HG03460 (cell line): ENCODE data around the gene PDGFB.
"Not testable (repeated sequence)": the region's sequence is repeated elsewhere in the genome, so short reads cannot be mapped to it uniquely, and the experiment has no call there.

ENCODE experiments used
- ATAC-seq: cut with Tn5 transposase; IDR thresholded peaks from one replicate; pipeline ENCODE4 v1.9.1; 2021; ENCODE audit not compliant: unreplicated experiment

The PDGFB gene

DNA sequence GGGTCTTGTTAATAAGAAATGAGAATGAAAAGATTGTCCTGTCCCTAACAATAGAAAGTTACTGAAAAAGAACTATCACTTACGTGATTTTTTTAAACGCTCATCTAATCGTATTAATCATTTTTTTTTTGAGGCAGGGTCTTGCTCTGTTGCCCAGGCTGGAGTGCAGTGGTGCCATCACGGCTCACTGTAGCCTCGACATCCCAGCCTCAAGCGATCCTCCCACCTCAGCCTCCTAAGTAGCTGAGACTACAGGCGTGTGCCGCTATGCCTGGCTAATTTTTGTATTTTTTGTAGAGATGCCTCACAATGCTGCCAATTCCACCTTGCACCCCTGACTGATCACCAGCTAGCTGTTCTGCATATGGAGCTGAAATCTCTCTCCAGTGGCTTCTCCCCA is 15.7 kb downstream of the PDGFB start:
- ATAC-seq: no peak

DNA sequence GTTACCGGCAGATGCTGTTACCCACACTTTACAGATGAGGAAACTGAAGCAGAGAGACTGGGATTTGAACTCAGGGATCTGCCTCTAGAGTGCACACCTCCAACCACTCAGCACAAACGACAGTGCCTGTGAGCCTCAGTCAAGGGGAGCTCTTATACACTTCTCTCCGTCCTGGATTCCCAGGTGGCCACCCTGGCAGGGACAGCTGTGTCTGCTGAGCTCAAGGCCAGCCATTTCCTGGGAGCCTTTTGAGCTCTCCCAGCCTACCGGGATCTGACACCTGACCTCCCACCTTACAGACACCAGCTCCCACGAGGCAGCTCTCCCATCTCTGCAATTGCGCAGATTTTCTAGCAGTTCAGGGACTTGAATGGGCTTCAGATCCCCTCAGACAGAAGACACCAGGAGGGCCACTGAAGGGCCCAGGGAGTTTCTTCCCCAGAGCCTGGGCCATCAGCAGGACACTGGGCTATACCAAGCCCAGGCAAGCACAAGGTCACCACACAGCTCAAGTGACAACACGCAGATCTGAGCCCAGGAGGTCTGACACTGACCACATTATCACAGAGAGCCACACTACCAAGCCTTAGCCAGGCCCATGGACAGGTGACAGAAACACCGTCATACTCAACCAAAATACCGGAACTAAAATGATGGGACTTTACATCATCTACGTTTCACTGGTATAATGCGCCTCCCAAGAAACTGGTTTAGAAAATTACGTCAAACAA is 17.1 kb downstream of the PDGFB start:
- ATAC-seq: no peak

DNA sequence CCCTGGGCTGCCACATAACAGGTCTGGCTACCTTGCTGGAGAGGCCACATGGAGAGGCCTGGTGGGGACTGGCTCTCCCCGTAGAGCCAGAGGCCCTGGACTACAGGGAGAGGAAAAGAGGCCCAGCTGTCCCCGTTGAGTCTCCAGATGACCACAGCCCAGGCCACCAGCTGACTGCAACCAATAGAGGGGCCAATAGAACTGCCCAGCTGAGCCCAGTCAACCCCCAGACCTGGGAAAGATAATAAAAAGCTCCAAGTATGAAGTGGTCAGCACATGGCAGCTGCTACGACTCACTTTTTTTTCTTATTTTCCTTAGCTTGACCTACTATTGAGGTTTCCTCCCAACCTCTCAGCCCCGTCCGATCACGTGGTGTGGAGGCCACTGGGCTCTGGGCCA is 18.4 kb downstream of the PDGFB start:
- no peak for ATAC-seq

DNA sequence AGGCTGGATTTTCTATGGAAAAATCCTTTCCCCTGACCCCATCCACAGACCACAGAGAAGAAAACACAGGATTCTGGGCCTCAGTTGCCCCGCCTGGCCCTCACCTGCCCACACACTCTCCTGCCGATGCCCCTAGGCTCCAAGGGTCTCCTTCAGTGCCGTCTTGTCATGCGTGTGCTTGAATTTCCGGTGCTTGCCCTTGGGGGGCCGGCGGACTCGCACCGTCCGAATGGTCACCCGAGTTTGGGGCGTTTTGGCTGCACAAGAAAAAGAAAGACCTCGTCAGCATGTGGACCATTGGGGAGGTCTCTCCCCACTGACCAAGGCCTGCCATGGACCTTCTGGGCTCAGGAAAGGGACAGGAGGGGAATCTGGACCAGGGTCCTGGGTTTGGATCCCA is 19.2 kb downstream of the PDGFB start:
- no peak for ATAC-seq

DNA sequence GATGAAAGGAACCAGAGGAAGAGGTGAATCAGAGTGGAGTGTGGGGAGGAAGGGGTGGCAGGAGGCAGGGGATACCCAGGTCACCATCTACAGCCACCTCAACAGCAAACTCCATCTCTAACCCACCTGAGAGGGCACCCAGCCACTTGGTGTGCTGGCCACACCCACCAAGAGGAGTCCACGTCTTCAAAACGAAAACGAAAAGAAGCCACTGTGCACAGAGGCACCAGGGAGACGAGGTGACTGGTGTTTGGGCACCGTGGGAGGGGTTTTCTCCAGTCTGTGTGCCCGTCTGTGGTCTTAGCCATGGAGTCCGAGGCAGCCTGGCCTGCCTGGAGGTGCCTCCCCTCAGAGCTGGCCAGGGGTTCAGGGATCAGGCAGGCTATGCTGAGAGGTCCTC is 20.2 kb downstream of the PDGFB start:
- ATAC-seq: no peak

DNA sequence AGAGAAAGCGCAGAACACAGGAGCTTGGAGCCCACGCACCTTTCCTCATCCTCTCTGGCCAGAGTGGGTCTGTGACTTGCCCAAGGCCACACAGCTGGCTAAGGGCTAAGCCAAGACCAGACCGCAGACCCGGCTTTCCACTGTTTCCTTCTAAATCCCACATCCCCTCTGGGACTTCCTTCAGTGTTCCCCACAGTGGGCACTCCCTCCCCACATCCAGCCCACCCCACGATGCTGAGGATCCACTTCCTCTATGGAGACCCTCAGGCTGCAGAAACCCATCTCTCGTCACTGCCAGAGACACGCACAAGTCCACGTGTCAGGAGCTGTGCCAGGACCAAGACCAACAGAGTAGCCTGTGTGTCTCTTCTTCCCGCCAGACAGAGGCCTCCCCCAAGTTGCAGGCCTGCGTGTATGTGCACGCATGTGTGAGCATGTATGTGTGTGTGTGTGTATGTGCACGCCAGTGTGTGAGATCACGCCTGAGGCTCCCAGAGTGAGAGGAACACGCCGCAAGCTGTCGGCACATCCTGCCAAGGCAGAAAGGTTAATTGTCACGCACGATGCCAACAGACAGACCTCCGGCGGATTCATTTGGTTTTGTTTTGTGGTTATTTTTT is 21.6 kb downstream of the PDGFB start:
- ATAC-seq: no peak

DNA sequence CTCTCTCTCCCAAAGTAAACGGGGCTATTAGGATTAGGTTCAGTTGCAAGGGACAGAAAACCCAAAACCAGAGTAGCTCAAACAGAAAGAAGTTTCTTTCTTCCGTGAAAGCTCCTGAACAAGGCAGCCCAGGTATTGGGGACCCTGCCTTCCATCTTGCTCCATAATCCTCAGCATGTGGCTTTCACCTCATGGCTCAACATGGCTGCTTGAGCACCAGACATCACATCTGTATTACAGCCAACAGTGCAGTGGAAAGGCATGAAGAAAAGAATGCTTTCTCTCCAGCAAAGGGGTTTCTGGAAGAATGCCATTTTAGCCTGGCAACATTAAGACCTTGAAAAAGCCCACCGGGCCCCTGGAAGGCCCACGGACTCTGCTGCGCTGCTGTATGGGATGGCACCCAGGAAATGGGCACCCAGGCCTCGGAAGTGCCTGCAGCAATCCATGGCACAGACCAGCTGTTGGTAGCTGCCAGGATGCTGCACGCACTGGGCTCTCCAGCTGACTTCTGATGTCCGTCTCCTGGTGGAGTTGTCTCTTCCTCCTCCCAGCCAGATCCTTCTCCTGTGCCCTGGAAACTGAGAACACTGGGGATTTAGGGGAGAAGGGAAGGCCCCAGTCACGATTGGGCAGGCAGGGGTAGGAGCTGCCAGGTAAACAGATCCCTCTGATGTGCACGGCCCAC is 22.6 kb downstream of the PDGFB start:
- ATAC-seq: no peak

DNA sequence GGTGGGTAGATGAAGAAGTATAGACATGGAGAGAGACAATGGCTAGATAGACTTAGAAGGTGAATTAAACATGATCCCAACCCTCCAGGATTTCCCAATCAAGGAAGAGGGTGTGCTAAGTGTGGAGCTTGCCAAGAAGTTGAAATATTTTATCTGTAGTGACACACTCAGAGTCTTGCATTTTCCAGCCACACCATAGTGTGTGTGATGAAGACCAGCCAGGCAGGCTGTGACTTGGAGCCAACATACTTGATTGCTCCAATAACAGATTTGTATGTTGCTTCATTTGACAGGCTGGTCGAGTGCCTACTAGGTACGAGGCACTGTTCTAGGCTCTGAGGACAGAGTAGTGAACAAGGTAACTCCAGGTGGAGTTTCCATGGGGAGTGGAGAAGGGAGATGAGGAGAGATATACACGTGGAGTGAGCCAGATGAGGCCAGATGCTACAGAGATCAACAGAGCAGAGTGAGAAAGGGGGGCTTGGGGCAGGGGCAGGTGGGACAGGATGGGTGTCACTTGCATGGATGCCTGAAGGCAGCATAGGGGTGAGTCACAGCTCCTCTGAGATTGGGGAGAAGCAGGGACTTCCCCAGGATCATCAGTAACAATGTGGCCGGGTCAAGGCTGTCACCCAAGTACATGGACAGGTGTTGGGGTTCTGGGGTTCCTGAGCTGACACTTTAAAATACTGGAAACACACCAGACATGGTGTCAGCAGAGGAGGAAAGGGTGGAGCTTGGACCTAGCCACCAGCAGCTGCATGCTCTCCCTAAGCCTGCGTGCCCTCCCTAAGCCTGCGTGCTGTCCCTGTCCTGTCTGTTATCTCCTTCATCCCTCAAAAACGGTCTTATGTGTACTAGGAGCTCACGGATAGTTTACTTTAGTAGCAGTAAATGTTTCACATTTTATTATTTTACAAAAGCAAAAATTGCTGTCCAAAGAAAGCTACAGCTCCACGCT is 23.6 kb downstream of the PDGFB start:
- no peak for ATAC-seq

DNA sequence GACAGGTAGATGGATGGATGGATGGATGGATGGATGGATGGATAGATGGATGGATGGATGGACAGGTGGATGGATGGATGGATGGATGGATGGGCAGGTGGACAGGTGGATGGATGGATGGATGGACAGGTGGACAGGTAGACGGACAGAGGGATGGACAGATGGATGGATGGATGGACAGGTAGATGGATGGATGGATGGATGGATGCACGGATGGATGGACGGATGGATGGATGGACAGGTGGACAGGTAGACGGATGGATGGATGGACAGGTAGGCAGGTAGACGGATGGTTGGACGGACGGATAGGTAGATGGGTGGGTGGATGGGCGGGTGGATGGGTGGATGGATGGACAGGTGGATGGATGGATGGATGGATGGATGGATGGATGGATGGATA is 24.3 kb downstream of the PDGFB start:
- ATAC-seq: no peak

DNA sequence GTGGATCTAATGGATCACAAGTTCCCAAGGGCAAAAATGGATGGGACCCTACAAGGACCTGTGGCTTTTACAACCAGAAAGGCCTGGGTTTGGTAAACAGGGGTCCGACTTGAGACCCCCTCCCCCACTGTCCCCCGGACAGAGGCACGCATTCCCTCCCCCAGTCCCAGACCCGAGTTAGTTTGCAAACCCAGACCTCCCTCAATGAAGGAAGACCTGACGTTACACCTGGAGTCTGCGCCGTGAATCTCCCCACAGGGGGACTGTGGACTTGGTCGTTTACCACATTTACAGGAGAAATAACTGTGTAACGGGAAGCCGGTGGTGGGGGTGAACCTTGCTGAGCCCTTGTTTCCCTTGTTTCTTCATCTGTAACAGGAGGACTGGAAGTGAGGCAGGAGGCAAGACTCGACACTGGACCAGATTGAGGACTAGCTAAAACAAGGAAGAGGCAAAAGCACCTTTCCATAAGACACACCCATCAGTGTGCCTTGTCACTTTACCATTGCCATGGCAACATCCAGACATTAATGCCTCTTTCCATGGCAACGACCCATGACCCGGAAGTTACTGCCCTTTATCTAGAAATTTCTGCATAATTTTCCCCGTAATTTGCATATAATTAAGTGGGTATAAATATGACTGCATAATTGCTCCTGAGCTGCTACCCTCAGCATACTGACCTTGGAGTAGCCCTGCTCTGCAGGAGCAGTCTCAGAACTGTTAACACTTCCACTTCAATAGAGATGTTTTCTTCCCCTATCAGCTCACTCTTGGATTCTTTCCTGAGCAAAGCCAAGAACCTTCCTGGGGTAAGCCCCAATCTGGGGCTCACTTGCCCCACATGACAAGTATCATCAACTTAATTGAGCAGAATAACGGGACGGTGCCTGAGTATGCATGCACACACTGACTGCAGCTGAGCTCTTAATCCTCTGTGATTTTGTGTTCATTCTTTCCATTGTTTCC is 25.4 kb downstream of the PDGFB start:
- ATAC-seq: no peak

DNA sequence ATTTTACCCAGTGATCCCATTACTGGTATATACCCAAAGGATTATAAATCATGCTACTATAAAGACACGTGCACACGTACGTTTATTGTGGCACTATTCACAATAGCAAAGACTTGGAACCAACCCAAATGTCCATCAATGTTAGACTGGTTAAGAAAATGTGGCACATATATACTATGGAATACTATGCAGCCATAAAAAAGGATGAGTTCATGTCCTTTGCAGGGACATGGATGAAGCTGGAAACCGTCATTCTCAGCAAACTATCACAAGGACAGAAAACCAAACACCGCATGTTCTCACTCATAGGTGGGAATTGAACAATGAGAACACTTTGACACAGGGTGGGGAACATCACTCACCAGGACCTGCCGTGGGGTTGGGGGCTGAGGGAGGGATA is 26.4 kb downstream of the PDGFB start:
- ATAC-seq: not testable (repeated sequence)

DNA sequence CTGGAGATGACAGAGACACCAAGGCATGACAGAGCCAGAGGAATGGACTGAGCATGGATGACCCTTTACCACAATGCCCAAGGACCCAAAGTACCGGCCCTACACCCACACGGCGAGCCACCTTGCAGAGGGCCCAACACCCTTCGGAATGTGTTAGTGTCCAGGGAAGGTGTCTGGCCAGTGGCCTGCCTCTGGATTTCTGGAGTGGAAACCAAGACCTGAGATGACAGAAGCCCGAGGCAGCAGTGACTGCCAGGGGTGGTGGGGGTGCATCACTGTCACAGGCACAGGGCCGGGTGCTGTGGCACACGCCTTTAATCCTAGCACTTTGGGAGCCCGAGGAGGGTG is 28.7 kb downstream of the PDGFB start:
- no peak for ATAC-seq

DNA sequence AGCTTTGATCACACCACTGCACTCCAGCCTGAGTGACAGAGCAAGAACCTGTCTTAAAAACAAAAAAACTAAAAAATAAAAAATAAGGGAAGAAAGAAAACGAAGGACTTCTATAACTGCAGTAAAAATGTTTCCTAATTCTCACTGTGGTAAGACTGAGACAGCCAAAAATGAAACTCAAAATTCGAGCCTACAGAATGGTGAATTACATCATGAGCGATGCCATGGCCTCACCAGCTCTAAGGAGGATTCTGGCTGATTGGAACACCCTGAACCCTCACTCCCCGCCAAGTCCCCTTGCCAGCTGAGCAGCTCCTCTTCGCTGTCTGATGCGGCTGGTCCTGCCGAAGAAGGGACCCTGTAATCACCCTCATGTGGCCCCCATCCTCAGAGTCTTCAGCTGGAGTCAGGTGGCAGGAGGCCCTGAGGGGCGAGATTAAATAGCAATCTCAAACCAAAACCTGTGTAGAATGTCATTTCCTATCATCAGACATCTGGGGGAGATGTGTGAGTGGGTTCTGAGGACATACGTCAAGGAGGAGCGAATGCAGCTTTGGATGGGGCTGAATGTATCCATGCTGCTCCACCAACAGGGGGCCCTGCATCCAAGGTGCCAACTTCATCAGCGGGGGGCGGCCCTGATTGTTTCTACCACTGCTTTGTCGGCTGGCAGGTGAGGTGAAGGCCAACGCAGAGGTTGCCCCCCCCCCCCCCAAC is 29.2 kb downstream of the PDGFB start:
- ATAC-seq: no peak

DNA sequence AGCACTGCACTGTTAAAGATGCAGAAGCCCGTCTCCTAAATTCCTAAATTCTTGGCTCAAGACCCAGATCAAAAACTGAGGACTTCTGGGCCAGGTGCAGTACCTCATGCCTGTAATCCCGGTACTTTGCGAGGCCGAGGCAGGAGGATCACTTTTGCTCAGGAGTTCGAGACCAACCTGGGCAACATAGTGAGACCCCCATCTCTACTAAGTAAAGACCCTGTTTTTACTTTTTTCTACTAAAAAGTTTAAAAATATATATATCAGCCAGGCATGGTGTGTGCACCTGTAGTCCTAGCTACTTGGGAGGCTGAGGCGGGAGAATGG is 29.7 kb downstream of the PDGFB start:
- ATAC-seq: no peak

DNA sequence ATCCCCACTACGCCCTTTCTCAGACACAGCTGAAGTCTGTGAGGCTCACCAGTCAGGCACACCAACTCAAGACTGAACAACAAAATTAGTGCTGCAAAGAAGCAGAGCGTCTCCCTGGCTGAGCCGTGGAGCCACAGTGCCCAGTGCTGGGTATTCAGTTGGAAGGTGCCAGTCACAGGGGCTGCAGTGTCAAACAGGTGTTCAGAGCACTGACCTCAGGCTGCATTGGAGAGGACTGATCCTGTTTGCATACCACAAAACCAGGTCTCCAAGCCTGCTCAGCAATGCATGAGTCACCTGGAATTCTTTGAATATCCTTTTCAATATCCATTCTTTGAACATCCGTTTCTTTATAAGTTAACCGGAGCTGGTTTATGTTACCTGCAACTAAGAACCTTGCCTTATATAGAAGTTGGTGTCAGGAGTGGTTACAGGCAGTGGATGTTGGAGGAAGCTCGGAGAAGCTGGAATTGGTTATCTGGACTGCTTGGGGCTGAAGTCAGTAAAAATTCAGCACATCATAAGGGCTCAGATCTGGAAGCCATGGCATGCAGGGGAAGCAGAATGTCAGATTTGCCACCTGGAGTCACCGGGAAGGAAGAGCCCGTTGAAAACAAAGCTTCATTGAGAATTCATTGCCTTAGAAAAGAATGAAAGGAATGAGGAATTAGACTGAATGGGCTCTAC is 30.3 kb downstream of the PDGFB start:
- no peak for ATAC-seq

DNA sequence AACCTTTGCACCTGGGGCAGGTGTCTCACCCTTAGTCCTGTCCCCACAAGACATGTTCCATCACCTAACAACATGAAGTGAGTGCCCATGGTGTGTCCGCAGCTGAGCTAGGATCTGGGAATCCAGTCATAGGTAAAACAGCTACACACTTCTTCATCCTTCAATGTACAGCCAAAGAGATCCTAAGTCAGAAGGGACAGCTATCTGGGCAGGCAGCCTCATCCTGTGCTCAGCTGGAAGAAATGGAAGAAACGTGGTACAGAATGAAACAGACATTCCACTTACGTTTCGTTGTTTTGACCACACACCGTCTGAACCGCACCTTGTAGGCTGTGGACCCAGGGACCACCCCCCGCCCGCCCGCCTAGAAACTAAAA is 30.8 kb downstream of the PDGFB start:
- ATAC-seq: no peak

DNA sequence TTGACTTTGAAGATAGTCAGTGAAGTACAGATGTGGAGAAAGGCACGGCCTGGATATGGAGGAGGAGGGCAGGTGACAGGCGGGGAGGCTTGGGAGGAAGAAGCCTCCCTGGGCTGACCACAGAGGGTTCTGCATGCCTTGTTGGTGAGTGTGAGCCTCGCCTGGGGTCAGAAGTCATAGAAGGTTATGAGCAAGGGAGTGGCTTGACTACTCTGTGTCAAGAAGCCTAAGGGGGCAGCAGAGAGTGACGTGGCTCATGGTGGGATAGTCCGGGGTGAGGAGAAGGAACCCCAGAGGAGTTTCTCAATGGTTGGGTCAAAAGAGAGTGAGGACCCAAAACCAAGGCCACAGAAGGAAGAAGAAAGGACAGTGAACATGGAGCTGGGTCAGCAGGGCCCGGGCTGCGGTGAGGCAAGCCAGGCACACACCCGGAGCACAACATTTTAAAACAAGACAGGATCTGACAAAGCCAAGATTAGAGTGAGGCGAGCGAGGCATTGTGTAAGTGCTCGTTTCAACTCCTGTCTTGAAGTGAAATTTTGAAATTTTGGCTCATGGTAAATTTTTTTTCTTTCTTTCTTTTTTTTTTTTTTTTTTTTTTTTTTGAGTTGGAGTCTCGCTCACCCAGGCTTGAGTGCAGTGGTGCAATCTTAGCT is 31.9 kb downstream of the PDGFB start:
- ATAC-seq: no peak

DNA sequence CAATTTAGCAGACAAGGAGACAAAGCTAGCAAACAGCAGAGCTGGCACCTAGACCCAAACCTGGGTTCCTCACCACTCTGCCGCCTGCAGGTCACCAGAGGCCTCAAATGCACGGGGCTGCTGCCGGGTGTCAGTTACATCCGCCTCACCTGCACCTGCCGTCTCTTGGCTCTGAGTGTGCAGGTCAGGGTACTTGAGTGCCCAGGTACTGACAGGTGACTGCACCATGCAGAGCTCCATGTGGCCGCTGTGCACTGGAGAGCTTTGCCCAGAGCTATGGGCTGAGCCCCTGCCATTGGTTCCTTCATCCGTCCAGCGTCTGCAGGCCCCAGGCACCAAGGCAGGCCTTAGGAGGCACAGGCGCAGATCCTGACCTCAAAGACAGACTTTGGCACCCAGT is 35.0 kb downstream of the PDGFB start:
- no peak for ATAC-seq
